Measurements from ENCODE around the gene BAZ1B. TPM values are rescaled to one million over a fixed set of nuclear protein-coding genes. Genes with fewer than 3 reads are reported as not detected.

The BAZ1B gene
- total RNA-seq, 1 donor from 2014 or later, result 134 TPM

GRCh38 chr7:73436031-73436929 lies 85.8 kb downstream of the BAZ1B start:
- no peak overlapping the region for H3K27ac Mint-ChIP-seq (ENCODE audit: unreplicated experiment)
- H3K36me3 Mint-ChIP-seq (ENCODE audit: low read depth), result peaks cover 7% of the 10 kb centered on the region
- peaks cover 2% of the 10 kb centered on the region for H3K27me3 Mint-ChIP-seq (ENCODE audit: low read depth)
- DNase-seq (ENCODE audit: low read depth, low spot score), result no peak
- H3K4me3 Mint-ChIP-seq, result peak overlapping the region; percentile 72
- TF ChIP-seq, protein P1, sequence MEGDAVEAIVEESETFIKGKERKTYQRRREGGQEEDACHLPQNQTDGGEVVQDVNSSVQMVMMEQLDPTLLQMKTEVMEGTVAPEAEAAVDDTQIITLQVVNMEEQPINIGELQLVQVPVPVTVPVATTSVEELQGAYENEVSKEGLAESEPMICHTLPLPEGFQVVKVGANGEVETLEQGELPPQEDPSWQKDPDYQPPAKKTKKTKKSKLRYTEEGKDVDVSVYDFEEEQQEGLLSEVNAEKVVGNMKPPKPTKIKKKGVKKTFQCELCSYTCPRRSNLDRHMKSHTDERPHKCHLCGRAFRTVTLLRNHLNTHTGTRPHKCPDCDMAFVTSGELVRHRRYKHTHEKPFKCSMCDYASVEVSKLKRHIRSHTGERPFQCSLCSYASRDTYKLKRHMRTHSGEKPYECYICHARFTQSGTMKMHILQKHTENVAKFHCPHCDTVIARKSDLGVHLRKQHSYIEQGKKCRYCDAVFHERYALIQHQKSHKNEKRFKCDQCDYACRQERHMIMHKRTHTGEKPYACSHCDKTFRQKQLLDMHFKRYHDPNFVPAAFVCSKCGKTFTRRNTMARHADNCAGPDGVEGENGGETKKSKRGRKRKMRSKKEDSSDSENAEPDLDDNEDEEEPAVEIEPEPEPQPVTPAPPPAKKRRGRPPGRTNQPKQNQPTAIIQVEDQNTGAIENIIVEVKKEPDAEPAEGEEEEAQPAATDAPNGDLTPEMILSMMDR (conservative IDR thresholded peaks at IDR 0.05), result no peak
- H3K9me3 Mint-ChIP-seq, result no peaks in the 10 kb centered on the region
- H3K4me1 Mint-ChIP-seq, result peaks cover 47% of the 10 kb centered on the region

DNA sequence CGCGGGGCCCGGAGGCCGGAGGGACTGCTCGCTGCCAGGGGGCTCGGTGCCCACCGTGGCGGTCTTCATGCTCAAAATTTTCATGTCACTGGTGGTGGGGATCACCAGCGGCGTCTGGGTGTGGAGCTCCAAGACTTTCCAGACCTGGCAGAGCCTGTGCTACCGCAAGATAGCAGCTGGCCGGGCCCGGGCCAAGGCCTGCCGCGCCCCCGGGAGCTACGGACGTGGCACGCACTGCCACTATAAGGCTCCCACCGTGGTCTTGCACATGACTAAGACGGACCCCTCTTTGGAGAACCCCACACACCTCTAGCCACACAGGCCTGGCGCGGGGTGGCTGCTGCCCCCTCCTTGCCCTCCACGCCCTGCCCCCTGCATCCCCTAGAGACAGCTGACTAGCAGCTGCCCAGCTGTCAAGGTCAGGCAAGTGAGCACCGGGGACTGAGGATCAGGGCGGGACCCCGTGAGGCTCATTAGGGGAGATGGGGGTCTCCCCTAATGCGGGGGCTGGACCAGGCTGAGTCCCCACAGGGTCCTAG lies 86.6 kb downstream of the BAZ1B start:
- TF ChIP-seq, protein P1 (conservative IDR thresholded peaks at IDR 0.05), result no peak

DNA sequence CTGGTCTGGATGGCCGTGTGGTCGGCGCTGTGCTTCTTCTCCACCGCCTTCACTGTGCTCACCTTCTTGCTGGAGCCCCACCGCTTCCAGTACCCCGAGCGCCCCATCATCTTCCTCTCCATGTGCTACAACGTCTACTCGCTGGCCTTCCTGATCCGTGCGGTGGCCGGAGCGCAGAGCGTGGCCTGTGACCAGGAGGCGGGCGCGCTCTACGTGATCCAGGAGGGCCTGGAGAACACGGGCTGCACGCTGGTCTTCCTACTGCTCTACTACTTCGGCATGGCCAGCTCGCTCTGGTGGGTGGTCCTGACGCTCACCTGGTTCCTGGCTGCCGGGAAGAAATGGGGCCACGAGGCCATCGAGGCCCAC lies 87.4 kb downstream of the BAZ1B start:
- H3K27ac Mint-ChIP-seq (ENCODE audit: unreplicated experiment), result no peak overlapping the region
- DNase-seq (ENCODE audit: low read depth, low spot score), result no peak
- peaks cover 2% of the 10 kb centered on the region for H3K36me3 Mint-ChIP-seq (ENCODE audit: low read depth)
- H3K4me1 Mint-ChIP-seq, result peaks cover 58% of the 10 kb centered on the region
- H3K4me3 Mint-ChIP-seq, result peak overlapping the region; percentile 81
- H3K9me3 Mint-ChIP-seq, result no peaks in the 10 kb centered on the region
- peaks cover 2% of the 10 kb centered on the region for H3K27me3 Mint-ChIP-seq (ENCODE audit: low read depth)
- TF ChIP-seq, protein P1 (conservative IDR thresholded peaks at IDR 0.05), result no peak

More for the DNA sequence above, 86.6 kb downstream of the BAZ1B start:
- peaks cover 54% of the 10 kb centered on the region for H3K4me1 Mint-ChIP-seq
- H3K9me3 Mint-ChIP-seq, result no peaks in the 10 kb centered on the region
- H3K27me3 Mint-ChIP-seq (ENCODE audit: low read depth), result peaks cover 2% of the 10 kb centered on the region
- DNase-seq (ENCODE audit: low read depth, low spot score), result no peak
- H3K36me3 Mint-ChIP-seq (ENCODE audit: low read depth), result peaks cover 7% of the 10 kb centered on the region
- no peak overlapping the region for H3K27ac Mint-ChIP-seq (ENCODE audit: unreplicated experiment)
- peak overlapping the region; percentile 72 for H3K4me3 Mint-ChIP-seq

DNA sequence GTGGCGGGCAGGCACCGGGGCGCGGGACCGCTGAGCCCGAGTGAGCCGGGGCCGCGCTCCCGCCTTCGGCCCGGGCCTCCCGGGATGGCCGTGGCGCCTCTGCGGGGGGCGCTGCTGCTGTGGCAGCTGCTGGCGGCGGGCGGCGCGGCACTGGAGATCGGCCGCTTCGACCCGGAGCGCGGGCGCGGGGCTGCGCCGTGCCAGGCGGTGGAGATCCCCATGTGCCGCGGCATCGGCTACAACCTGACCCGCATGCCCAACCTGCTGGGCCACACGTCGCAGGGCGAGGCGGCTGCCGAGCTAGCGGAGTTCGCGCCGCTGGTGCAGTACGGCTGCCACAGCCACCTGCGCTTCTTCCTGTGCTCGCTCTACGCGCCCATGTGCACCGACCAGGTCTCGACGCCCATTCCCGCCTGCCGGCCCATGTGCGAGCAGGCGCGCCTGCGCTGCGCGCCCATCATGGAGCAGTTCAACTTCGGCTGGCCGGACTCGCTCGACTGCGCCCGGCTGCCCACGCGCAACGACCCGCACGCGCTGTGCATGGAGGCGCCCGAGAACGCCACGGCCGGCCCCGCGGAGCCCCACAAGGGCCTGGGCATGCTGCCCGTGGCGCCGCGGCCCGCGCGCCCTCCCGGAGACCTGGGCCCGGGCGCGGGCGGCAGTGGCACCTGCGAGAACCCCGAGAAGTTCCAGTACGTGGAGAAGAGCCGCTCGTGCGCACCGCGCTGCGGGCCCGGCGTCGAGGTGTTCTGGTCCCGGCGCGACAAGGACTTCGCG lies 88.0 kb downstream of the BAZ1B start:
- no peak overlapping the region for H3K4me3 Mint-ChIP-seq

DNA sequence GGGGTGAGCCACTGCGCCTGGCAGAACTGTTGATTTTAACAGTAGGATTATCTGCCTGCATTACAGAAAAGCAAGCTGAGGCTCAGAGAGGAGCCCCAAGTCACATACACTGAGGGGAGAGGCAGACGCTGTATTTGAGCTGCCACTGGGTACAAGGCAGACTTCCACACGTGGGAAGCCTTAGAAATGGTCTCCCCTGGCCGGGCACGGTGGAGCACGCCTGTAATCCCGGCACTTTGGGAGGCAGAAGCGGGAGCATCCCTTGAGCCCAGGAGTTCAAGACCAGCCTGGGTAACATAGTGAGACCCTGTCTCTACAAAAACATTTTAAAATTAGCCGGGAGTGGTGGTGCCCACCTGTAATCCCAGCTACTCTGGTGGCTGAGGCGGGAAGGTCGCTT lies 89.4 kb downstream of the BAZ1B start:
- Mint-ChIP-seq H3K27me3 (ENCODE audit: low read depth) (peaks cover 2% of the 10 kb centered on the region), H3K4me3 (peak overlapping the region; percentile 79), H3K4me1 (peaks cover 45% of the 10 kb centered on the region), H3K27ac (ENCODE audit: unreplicated experiment) (peak overlapping the region; percentile 35), H3K9me3 (no peaks in the 10 kb centered on the region), H3K36me3 (ENCODE audit: low read depth) (no peaks in the 10 kb centered on the region)
- no peak for DNase-seq (ENCODE audit: low read depth, low spot score)
- TF ChIP-seq, protein P1 (conservative IDR thresholded peaks at IDR 0.05), result no peak

More for the DNA sequence above, 88.0 kb downstream of the BAZ1B start:
- no peaks in the 10 kb centered on the region for H3K9me3 Mint-ChIP-seq
- H3K27me3 Mint-ChIP-seq (ENCODE audit: low read depth), result peaks cover 2% of the 10 kb centered on the region
- H3K36me3 Mint-ChIP-seq (ENCODE audit: low read depth), result peaks cover 1% of the 10 kb centered on the region
- TF ChIP-seq, protein P1 (conservative IDR thresholded peaks at IDR 0.05), result no peak
- H3K4me1 Mint-ChIP-seq, result peaks cover 59% of the 10 kb centered on the region
- H3K27ac Mint-ChIP-seq (ENCODE audit: unreplicated experiment), result no peak overlapping the region
- no peak for DNase-seq (ENCODE audit: low read depth, low spot score)
